GM19043 (cell line): ENCODE data around the gene PTGER2.

Experiments
- ATAC-seq: cut with Tn5 transposase; IDR thresholded peaks from one replicate; pipeline ENCODE4 v1.9.1; 2021; ENCODE audit warnings: low read depth; ENCODE audit not compliant: unreplicated experiment

PTGER2 gene

DNA sequence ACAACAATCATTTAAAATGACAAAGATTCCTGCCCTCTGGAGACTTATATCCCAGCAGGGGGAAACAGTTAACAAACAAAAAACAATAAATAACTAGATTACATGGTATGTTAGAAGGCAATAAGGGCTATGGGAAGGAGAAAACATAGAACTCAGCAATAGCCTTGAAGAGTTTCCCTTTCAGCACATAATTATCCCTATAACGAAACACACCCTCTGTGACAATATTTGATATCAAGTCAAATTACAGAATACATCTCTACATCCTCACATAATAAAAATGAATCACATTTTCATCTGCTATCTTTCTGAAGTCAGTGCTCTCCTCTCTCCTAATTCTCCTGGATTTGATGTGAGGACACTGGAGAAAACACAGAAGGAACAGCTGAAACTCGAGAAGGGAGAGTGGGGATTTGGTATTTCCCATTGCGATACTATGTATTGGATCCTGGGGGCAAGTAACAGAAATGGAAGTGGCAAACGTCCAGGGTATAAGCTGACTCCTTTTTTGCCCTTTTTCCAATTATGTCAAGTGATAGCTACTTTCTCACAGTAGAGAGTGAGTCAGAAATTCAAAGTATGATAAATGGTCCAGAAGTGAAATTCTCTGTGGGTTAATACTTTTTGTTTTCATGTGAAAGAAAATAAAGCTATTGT is 9.7 kb upstream of the PTGER2 start:
- ATAC-seq = no peak

DNA sequence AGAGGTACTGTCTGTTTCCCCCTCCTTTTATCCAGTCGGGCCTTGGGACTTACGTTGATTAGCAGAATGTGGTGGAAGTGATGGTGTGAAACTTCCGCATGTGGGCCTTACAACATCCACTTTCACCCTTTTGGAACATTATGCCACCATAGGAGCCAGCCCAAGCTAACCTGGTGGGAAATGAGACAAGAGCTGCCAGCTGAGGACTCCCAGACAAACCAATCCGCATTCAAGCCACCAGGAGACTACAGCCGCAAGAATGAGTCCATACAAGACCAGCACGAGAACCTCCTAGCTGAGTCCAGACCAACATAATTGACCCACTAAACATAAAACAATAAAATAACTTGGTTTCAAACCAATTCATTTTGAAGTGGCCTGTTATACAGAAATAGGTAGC is 9.1 kb upstream of the PTGER2 start:
- ATAC-seq = no peak

DNA sequence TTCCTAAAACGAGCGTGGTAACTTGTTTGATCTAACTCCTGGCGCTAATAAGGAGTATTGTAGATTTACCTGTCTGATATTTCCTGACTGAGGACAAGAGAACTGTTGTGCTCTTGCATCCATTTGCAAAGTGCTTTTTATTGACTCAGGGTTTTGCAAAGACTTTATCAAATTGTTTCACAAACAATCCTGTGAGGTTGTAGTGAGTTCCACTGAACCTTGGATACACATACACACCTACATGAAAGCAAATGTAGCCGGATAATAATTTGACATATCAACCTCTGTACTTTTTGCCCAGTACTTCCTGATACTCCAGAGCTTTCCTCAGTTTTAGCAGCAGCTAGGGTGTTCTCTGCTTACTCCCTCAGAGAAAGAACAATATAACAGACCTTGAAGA is 6.7 kb upstream of the PTGER2 start:
- no peak for ATAC-seq

DNA sequence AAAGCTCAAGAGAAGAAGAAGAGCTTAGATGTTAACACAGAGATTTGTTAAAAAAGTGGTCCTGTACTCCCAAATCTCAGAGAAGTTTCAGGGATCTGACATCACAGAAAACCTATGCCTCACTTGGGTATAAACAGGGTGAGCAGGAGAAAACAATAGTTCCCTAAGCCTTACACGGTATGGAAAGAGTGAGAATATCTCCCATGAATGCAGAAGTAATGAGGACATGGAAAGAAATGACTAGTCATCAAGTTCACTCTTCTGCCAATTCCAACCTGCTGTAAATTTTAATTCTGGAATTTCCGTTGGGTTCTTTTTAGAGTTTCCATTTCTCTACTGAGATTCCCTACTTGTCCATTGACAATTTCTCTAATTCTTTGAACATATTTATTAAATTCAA is 6.2 kb upstream of the PTGER2 start:
- no peak for ATAC-seq

DNA sequence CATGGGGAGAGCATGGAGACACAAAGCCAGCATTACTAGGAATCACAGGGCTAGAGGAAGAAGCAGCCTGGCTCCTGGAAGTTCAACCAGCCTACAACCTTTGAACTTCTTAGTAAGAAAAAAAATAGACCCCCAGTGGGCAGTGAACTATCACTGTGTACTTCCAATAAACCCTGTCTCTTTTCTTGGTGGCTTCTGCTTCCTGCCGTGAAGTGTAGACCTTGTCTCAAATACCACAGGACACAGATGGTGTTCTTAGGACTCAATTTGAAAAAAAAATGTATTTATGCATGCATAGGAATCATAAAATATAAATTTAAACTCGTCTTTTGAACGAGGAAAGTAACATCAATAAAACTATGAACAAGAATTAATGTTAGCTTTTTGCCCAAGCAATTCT is 3.6 kb upstream of the PTGER2 start:
- ATAC-seq = no peak

DNA sequence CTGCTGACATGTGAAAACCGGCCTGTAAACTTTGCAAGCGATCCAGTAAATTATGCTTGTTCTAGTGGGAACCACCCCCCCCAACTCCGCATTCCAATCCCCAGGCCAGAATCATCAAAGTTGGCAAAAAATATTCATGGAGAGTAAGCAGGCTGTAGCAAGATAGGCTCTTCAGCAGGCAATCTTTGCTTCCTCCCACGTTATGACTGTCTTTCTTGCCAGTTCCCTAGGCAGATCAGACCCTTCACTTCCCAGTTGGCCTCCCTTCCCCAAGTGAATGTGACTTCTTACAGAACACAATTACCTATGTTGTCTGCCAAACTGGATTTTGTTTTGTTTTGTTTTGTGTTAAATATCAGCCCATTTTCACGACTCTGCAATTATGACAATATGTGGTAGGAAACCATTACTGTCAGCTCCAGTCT is 1.2 kb upstream of the PTGER2 start:
- ATAC-seq = no peak

DNA sequence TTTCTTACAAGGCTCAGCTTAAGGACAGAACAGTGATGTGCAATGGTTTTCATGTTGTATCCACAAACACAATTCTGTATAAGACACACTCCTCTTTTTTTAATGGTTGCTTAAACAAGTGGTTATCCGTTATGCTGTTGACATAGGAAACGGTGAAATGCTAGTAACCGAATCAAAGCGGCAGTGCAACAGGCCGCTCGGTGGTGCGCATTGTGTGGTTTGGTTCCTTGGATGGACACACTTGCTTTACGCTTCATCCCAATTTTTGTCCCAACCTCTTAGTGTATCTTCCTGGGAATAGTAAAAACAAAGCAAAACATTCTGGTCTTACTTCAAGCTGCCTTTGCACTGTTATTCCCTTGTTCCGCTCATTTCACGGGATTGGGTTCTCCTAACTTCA is 650 bp upstream of the PTGER2 start:
- ATAC-seq = no peak

DNA sequence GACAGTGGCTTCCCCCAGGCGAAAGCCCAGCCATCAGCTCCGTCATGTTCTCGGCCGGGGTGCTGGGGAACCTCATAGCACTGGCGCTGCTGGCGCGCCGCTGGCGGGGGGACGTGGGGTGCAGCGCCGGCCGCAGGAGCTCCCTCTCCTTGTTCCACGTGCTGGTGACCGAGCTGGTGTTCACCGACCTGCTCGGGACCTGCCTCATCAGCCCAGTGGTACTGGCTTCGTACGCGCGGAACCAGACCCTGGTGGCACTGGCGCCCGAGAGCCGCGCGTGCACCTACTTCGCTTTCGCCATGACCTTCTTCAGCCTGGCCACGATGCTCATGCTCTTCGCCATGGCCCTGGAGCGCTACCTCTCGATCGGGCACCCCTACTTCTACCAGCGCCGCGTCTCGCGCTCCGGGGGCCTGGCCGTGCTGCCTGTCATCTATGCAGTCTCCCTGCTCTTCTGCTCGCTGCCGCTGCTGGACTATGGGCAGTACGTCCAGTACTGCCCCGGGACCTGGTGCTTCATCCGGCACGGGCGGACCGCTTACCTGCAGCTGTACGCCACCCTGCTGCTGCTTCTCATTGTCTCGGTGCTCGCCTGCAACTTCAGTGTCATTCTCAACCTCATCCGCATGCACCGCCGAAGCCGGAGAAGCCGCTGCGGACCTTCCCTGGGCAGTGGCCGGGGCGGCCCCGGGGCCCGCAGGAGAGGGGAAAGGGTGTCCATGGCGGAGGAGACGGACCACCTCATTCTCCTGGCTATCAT is 663 bp downstream of the PTGER2 start:
- no peak for ATAC-seq

DNA sequence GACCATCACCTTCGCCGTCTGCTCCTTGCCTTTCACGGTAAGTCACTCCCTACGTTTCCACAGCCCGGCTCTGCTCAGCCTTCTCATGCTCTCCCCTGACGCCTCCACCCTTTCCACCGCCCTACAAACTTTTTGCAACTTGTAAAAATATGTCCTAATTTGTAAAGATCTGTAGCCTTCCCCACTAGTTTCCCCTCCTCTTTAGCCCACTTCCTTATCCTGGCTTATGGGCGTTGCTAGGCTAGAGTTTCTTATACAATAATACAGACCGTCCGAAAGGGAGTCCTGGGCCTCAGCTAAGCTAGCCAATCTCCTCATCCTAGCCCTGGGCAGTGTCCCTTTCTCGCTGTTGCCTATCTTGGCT is 1.2 kb downstream of the PTGER2 start:
- ATAC-seq = no peak

DNA sequence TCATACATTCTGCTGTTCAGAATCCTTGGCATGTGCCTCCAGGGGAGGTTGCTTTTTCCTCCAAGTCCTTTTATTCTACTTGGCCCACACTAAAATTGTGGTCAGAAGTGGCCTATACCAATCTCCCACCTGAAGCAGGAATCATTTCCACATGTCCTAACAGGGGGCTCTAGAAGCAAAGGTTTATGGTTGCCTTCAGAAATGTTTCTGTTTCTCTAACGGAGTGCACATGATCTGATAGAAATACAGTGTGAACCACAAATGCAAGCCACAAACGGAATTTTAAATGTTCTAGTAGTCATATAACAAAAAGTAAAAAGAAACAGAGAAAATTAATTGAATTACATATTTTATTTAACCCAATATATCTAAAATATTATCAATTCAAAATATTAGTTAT is 4.0 kb downstream of the PTGER2 start:
- ATAC-seq = no peak

DNA sequence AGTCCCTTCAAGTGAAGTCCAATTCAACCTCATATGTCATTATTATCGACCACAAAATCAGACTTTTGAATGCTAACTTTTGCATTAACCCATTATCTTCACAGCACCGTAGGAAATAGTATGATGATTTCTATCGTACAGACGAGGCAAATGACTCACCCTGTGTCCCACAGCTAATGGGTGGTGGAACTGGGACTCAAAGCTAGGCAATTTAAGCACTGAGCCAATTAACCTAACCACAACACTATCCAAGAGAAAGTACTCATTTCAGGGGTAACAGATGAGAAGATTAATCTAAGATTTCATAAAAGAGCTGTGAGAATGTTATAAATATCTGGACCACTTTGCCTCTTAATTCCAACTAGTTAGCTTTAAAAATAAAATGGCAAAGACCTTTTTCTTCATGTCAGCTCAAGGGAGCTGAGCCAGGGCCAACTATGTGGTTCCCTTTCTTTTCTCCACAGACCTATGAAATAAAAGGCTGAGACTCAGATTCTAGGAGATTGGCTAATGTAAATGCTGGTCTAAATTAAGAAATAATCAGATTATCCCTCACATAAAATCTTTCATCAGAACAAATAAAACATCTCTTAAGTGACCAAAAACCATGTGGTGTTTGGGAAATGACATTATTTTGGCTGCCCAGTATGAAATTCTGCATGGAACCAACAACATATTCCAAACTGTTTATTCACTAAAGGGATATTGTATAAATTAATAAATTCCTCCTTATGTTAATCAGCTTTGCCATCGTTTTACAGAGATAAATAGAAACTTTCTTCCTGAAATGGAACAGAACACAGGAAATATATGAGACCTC is 4.9 kb downstream of the PTGER2 start:
- no peak for ATAC-seq

DNA sequence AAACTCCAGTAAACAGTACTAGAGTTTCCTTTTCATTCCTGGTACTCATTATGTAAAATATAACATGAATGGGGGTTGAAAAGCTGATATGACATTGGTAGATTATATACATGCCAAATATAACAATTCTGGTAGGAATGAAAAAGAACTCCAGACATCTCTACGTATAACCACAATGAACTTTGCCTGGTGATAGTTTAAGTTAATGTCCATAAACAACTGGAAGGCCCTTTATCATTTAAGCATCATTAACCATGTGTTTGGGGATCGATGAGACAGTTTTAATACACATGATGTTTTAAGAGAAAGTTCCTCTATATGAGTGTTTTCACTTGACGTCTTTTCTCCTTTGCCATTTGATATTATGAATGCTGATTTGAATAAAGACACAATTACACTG is 5.8 kb downstream of the PTGER2 start:
- no peak for ATAC-seq

DNA sequence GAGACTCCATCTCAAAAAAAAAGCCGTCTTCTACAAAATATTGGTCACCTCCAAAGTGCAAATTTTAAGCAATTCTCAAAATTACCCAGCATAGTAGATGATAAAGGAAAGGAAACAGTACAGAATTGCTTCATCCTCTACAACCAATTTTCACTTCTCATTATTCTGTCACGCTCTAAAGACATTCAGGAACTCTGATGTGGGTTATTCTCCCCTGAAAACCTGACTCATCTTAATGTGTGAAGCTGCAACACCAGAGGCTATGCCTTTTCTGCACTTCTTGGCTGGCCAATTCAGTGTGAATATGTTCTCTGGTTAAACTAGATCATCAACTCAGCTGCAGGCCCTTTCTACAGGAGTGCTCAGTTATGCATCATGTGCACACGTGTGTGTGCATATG is 11.0 kb downstream of the PTGER2 start:
- ATAC-seq = peak; percentile 96

DNA sequence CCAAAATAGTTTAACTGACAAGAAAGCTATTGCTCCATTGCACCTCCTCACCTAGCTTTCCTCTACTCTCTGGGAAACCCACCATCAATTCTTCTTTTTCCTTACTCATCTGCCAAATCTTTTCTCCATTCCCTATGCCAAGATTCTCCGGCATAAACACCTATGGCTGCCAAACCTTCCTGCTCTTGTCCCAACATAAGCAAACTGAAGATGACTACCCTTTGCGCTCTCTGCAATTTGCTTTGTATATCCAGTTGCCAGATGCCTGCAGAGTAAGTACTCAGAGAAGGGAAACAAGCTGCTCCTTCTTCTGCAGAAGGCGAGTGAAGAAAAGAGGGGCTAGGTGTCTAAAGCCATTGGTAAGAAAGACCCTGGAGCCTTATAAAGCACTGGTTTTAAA is 11.5 kb downstream of the PTGER2 start:
- no peak for ATAC-seq

DNA sequence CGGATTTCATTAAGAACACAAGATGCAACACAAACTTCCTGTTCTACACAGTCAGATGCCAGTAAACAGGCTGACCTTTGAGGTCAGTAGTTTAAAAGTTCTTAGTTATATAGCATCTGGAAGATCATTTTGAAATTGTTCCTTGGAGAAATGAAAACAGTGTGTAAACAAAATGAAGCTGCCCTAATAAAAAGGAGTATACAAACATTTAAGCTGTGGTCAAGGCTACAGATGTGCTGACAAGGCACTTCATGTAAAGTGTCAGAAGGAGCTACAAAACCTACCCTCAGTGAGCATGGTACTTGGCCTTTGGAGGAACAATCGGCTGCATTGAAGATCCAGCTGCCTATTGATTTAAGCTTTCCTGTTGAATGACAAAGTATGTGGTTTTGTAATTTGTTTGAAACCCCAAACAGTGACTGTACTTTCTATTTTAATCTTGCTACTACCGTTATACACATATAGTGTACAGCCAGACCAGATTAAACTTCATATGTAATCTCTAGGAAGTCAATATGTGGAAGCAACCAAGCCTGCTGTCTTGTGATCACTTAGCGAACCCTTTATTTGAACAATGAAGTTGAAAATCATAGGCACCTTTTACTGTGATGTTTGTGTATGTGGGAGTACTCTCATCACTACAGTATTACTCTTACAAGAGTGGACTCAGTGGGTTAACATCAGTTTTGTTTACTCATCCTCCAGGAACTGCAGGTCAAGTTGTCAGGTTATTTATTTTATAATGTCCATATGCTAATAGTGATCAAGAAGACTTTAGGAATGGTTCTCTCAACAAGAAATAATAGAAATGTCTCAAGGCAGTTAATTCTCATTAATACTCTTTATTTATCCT is 13.5 kb downstream of the PTGER2 start:
- ATAC-seq = no peak

DNA sequence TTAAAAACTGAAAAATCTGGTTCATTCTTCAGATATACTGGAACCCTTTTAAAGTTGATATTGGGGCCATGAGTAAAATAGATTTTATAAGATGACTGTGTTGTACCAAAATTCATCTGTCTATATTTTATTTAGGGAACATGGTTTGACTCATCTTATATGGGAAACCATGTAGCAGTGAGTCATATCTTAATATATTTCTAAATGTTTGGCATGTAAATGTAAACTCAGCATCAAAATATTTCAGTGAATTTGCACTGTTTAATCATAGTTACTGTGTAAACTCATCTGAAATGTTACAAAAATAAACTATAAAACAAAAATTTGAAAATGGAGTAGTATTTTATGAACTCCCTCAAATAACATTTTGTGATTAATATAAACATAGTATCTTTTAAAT is 14.2 kb downstream of the PTGER2 start:
- ATAC-seq = no peak

DNA sequence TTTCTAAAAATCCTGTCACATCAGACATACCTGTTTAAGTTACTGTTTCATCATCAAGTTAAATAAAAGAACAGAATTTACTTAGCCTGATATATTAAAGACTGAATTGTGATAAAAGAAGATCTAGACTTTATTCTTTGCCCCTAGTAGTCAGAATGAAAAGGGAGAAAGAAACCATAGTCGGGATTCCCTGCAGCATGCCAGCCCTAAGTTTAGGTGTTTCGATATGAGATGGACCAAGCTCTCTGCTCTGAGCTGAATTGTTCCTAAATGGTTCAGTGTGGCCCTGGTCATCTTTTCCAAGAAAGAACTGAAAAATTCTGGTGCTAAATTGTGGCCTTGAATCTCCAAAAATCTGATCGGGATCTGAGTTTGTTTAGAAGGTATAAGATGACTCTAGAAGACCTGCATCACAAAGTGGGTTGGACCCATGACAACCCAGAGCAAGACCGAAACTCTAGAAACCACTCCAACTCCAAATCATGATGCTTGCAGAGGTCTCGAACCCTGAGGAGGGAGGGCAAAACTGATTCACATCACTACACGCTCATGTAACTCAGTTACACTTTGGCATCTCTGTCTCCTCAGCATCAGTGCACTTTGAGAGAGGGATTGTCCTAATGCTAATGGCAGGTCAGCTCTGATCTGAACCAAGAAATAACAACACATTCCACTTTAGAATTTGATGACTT is 15.7 kb downstream of the PTGER2 start:
- no peak for ATAC-seq

DNA sequence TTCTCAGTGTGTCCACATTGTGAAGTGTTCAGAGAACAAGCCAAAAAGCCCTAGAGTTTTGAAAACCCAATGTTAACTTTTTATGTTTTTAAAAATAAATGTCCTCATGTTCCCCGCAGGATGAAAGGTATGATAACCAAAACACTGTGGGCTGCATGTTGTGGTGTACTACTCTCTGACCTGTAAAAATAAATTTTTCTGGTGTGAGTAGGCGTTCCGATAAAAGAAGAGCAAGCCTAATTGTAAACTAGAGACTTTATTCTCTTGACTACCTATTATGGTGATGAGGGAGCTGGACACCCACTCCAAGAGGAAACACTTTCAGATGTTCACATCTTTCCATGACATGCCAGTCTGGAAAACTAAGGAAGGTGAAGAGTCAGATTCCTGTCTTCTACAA is 18.2 kb downstream of the PTGER2 start:
- ATAC-seq = no peak

DNA sequence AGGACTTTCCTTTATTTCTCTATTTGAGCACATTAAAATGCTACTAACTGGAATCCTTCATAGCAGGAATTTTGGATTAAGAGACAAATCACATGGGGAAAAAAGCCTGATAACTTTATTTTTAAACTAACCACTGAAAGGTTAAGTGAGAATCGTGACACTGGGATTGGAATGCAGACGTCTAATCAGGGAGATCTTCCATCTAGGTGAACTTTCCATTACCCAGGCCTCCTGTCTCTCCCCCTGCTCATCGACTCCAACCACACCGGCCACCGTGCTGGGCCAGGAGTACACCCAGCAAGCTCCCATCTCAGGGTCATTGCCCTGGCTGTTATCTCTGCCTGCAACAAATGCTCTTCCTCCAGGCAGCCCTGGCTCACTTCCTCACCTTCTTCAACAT is 19.0 kb downstream of the PTGER2 start:
- no peak for ATAC-seq
